CD4-positive, alpha-beta T cell treated with Interleukin-6 at 100 ng/mL for 8 hours (primary cell): ENCODE measurements around the gene NAA80.

ENCODE experiments used
- DNase-seq: peaks from one replicate; pipeline ENCODE4 v3.0.0-alpha.2; 2020; ENCODE audit warnings: mixed read lengths, low spot score

Gene NAA80

GRCh38 chr3:50327943-50328691, 28.9 kb upstream of the NAA80 start, which contains the start of gene TUSC2:
Gene TUSC2 (minus strand): TSS chr3:50328223. CDS start chr3:50328099, 124 bp downstream.
- peak; percentile 94 for DNase-seq

- no peak for DNase-seq
Measured at GRCh38 chr3:50327129-50327528, 27.9 kb upstream of the NAA80 start.

- DNase-seq, result no peak
Measured at GRCh38 chr3:50326182-50326541, 27.0 kb upstream of the NAA80 start.

GRCh38 chr3:50325497-50326181, 26.4 kb upstream of the NAA80 start:
- no peak for DNase-seq

GRCh38 chr3:50325113-50325480, 25.9 kb upstream of the NAA80 start:
- DNase-seq, result no peak

- DNase-seq, result peak; percentile 45
Measured at GRCh38 chr3:50324351-50325112, 25.3 kb upstream of the NAA80 start.

- no peak for DNase-seq
Measured at GRCh38 chr3:50323614-50324199, 24.5 kb upstream of the NAA80 start.

- no peak for DNase-seq
Measured at GRCh38 chr3:50323092-50323600, 23.9 kb upstream of the NAA80 start.

GRCh38 chr3:50322386-50323091, 23.3 kb upstream of the NAA80 start, which contains the start of gene HYAL2:
Gene HYAL2 (minus strand): TSS chr3:50322745. CDS start chr3:50320489, 2,256 bp downstream.
- no peak for DNase-seq

- DNase-seq, result no peak
Measured at GRCh38 chr3:50322115-50322385, 22.8 kb upstream of the NAA80 start.

GRCh38 chr3:50321336-50322114, 22.3 kb upstream of the NAA80 start:
- peak; percentile 78 for DNase-seq

GRCh38 chr3:50320853-50321335, 21.7 kb upstream of the NAA80 start:
- DNase-seq, result peak; percentile 58

GRCh38 chr3:50319894-50320625, 20.9 kb upstream of the NAA80 start:
- no peak for DNase-seq

GRCh38 chr3:50319181-50319893, 20.1 kb upstream of the NAA80 start:
- no peak for DNase-seq

GRCh38 chr3:50318615-50319014, 19.4 kb upstream of the NAA80 start:
- no peak for DNase-seq

- DNase-seq, result no peak
Measured at GRCh38 chr3:50318163-50318562, 19.0 kb upstream of the NAA80 start.

- DNase-seq, result no peak
Measured at GRCh38 chr3:50317300-50317699, 18.1 kb upstream of the NAA80 start.

GRCh38 chr3:50316657-50317242, 17.5 kb upstream of the NAA80 start:
- peak; percentile 70 for DNase-seq

GRCh38 chr3:50314816-50315215, 15.6 kb upstream of the NAA80 start:
- no peak for DNase-seq
